H7 (cell line): ENCODE results near the gene ARHGAP29. TPM values are rescaled to one million over a fixed set of nuclear protein-coding genes. Genes with fewer than 3 reads are reported as not detected.

Source experiments
- DNase-seq: peaks from one replicate; pipeline ENCODE4 v3.0.0; 2012
- H3K27me3 ChIP-seq: 2 replicates; pipeline ENCODE4 v1.6.0; 2011; ENCODE audit warnings: mild to moderate bottlenecking, low read length; ENCODE audit not compliant: control insufficient read depth, insufficient read depth
- H3K36me3 ChIP-seq: replicated peaks from 2 replicates; pipeline ENCODE4 v1.5.1; 2011; ENCODE audit warnings: low read length; ENCODE audit not compliant: control insufficient read depth, insufficient read depth
- H3K4me3 ChIP-seq: 2 replicates; pipeline ENCODE4 v1.5.1; 2011; ENCODE audit warnings: low read depth, mild to moderate bottlenecking, control low read depth, low read length, moderate library complexity; ENCODE audit not compliant: insufficient read depth
- total RNA-seq: library from RNA; depleted of rRNA; stranded (reverse); fragments of >200 nt; shearing (Covaris generic); gene quantifications from 2 replicates; pipeline ENCODE4 v1.2.3, GENCODE V29; 2014

The ARHGAP29 gene
- total RNA-seq, 1 experiment from 2014 or later: 5.6 TPM

GRCh38 chr1:94235189-94236012, 2.0 kb downstream of the ARHGAP29 start:
- no peak overlapping the region for H3K4me3 ChIP-seq
- H3K27me3 ChIP-seq: peaks cover 38% of the 10 kb centered on the region
- DNase-seq: no peak
- H3K36me3 ChIP-seq: no peaks in the 10 kb centered on the region

DNA sequence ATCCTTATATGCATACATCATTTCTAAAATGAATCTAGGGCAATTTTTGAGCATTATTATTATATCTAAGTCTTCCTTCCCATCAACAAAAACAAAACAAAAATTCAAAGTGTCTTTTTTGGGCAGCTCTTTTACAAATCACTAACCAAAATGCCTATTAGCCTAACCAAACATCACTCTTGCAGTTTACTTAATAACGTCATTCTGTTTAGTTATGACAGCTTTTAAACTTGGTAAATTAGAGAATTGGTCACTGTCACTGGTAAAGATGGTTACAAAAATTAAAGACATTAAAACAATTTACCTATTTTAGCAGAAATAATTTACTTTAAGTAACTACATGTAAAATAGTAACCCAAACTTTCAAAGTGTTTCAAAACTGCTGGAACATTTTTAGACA, 2.8 kb downstream of the ARHGAP29 start:
- Histone ChIP-seq H3K4me3 (no peak overlapping the region), H3K36me3 (no peaks in the 10 kb centered on the region), H3K27me3 (peaks cover 36% of the 10 kb centered on the region)
- DNase-seq: no peak

DNA sequence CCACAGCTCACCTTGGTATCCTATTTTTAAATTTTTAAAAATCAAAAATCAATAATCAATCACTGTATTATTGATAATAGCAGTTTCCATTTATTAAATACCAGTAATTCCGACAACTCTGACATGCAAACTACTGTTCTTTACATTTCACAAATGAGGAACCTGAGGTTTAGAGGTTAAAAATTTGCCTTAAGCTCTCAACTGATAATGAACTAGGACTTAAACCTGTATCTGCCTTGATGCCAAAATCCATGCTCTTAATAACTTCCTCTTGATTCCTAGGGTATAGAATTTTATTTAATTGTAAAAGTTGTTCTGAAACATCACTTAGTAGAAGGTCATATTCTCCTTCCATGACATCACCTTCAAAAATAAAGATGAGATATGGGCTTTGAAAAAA, 5.6 kb downstream of the ARHGAP29 start:
- peaks cover 15% of the 10 kb centered on the region for H3K27me3 ChIP-seq
- DNase-seq: no peak
- H3K4me3 ChIP-seq: no peak overlapping the region
- no peaks in the 10 kb centered on the region for H3K36me3 ChIP-seq

GRCh38 chr1:94230920-94231319, 6.5 kb downstream of the ARHGAP29 start:
- no peaks in the 10 kb centered on the region for H3K36me3 ChIP-seq
- peaks cover 8% of the 10 kb centered on the region for H3K27me3 ChIP-seq
- H3K4me3 ChIP-seq: no peak overlapping the region
- no peak for DNase-seq

DNA sequence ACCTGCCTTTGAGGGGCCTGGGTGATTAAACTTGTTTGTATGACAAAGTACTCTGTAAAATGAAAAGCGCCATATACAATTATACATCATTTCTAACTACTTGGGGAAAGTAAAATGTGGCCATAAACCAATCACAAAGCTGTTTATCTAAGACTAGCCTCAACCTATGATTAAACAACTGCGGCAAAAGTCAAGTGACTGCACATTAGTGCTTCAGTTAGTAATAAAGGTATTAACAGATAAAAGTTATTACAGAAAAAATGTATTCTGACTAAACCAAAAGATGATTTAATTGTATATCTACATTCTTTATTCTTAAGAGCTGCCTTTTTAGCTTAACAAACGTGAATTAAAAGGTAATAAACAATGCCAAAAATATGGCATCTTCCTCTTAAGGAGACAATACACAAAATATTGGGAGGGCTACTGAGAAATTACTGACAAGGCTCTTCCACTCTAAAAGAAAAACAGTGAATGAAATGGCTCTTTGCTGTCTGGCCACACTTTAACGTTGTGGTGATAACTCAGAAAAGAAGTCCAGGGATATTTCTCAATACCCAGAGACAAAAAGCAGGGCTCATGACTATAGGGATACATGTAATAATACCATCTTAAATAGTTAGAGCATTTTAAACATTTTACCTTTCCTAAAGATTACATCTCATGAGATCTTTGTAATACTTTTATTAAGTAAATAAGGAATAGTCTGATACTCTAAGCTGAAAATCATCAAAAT, 8.6 kb downstream of the ARHGAP29 start:
- Histone ChIP-seq H3K36me3 (no peaks in the 10 kb centered on the region), H3K4me3 (no peak overlapping the region), H3K27me3 (no peaks in the 10 kb centered on the region)
- DNase-seq: no peak

DNA sequence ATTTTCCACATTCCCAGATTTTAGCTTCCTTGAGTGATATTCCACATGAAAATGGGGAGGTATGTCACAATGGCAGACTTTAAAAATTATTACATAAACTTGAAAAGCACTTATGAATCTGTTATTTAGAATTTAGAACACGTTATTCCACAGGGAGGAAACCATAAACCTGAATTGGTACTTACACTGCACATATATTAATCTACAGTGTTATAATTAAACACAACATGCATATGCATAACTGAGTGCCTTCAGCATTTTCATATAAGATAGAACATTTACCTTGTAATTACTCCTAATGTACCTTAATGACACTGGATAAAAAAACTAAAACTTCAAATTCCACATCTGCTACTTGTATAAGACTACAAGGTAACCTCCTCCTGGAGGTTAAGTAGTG, 9.8 kb downstream of the ARHGAP29 start:
- H3K36me3 ChIP-seq: no peaks in the 10 kb centered on the region

GRCh38 chr1:94225845-94226244, 11.5 kb downstream of the ARHGAP29 start:
- DNase-seq: no peak
- Histone ChIP-seq H3K36me3 (no peaks in the 10 kb centered on the region), H3K27me3 (no peaks in the 10 kb centered on the region), H3K4me3 (no peak overlapping the region)

More for the DNA sequence above, 9.8 kb downstream of the ARHGAP29 start:
- H3K4me3 ChIP-seq: no peak overlapping the region
- H3K27me3 ChIP-seq: no peaks in the 10 kb centered on the region
- no peak for DNase-seq

DNA sequence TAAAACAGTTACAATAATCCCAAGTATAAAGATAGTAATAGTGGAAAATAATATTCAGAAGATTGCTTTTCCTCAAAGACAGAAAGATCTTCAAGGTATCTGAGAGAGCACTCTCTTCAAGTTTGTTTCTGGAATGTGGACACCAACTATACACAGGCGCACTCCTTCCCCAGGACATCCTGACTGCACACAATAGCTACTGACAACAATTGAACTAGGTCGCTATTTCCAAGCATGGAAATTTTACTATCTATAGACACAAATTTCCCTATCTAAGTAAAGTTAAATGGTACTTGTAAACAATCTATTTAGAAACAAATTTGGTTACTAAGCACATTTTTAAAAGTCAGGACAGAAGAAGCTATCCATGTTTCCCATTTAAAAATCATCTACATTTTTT, 19.1 kb downstream of the ARHGAP29 start:
- Histone ChIP-seq H3K27me3 (no peaks in the 10 kb centered on the region), H3K36me3 (no peaks in the 10 kb centered on the region)

GRCh38 chr1:94215955-94216354, 21.4 kb downstream of the ARHGAP29 start:
- Histone ChIP-seq H3K27me3 (no peaks in the 10 kb centered on the region), H3K36me3 (no peaks in the 10 kb centered on the region), H3K4me3 (no peak overlapping the region)
- no peak for DNase-seq

More for the DNA sequence above, 19.1 kb downstream of the ARHGAP29 start:
- H3K4me3 ChIP-seq: no peak overlapping the region
- DNase-seq: no peak

GRCh38 chr1:94209982-94210381, 27.4 kb downstream of the ARHGAP29 start:
- H3K4me3 ChIP-seq: no peak overlapping the region
- DNase-seq: no peak
- H3K27me3 ChIP-seq: no peaks in the 10 kb centered on the region
- H3K36me3 ChIP-seq: no peaks in the 10 kb centered on the region

GRCh38 chr1:94209425-94209824, 28.0 kb downstream of the ARHGAP29 start:
- Histone ChIP-seq H3K36me3 (no peaks in the 10 kb centered on the region), H3K4me3 (no peak overlapping the region), H3K27me3 (no peaks in the 10 kb centered on the region)
- no peak for DNase-seq

DNA sequence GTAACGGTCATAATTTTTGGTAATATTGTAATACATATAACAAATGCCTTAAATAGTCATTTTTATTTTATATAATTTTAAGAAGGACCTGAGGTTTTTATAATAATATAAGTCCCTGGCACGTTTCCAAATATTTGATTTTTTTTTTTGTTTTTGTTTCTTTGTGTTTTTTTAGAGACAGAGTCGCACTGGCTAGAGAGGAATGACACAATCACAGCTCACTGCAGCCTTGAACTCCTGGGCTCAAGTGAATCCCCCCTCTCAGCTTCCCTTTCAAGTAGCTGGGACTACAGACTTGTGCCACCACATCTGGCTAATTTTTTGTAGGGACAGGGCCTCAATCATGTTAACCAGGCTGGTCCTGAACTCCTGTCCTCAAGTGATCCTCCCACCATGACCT, 29.7 kb downstream of the ARHGAP29 start:
- no peaks in the 10 kb centered on the region for H3K36me3 ChIP-seq
- H3K4me3 ChIP-seq: no peak overlapping the region
- no peak for DNase-seq

GRCh38 chr1:94205639-94206038, 31.7 kb downstream of the ARHGAP29 start:
- DNase-seq: no peak
- H3K4me3 ChIP-seq: no peak overlapping the region
- H3K36me3 ChIP-seq: no peaks in the 10 kb centered on the region
- H3K27me3 ChIP-seq: no peaks in the 10 kb centered on the region

More for the DNA sequence above, 29.7 kb downstream of the ARHGAP29 start:
- no peaks in the 10 kb centered on the region for H3K27me3 ChIP-seq

DNA sequence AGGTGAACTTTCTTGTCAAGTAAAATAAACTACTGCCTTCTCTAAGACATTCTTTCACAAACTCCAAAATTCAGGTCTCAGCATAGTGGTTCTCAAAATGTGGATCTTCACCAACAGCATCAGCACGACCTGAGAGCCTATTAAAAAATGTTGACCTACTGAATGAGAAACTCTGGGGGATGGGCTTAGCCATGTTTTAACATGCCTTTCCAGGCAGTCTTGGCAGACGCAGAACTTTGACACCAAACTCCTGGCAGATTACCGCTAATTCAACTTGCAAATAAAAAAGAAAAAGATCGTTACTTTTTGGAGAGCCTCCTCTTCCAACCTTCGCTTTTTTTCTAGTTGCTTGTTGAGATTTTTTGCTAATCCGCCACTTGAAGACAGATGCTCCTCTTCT, 35.1 kb downstream of the ARHGAP29 start:
- no peak overlapping the region for H3K4me3 ChIP-seq
- H3K36me3 ChIP-seq: no peaks in the 10 kb centered on the region

GRCh38 chr1:94199398-94199797, 38.0 kb downstream of the ARHGAP29 start:
- Histone ChIP-seq H3K4me3 (no peak overlapping the region), H3K27me3 (no peaks in the 10 kb centered on the region), H3K36me3 (no peaks in the 10 kb centered on the region)
- peak; percentile 6 for DNase-seq

More for the DNA sequence above, 35.1 kb downstream of the ARHGAP29 start:
- H3K27me3 ChIP-seq: no peaks in the 10 kb centered on the region
- DNase-seq: no peak
